ENCODE measurements around the gene EEIG1.

- no peak for TF ChIP-seq NANOG (IDR thresholded peaks at IDR 0.05; ENCODE audit: borderline replicate concordance)
- TF ChIP-seq, protein P1, sequence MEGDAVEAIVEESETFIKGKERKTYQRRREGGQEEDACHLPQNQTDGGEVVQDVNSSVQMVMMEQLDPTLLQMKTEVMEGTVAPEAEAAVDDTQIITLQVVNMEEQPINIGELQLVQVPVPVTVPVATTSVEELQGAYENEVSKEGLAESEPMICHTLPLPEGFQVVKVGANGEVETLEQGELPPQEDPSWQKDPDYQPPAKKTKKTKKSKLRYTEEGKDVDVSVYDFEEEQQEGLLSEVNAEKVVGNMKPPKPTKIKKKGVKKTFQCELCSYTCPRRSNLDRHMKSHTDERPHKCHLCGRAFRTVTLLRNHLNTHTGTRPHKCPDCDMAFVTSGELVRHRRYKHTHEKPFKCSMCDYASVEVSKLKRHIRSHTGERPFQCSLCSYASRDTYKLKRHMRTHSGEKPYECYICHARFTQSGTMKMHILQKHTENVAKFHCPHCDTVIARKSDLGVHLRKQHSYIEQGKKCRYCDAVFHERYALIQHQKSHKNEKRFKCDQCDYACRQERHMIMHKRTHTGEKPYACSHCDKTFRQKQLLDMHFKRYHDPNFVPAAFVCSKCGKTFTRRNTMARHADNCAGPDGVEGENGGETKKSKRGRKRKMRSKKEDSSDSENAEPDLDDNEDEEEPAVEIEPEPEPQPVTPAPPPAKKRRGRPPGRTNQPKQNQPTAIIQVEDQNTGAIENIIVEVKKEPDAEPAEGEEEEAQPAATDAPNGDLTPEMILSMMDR (conservative IDR thresholded peaks at IDR 0.05; ENCODE audit: low read depth in 2 of 2), result no peak; a peak in 1 of 4 replicates
- no peak for TF ChIP-seq JUNB (IDR thresholded peaks at IDR 0.05; ENCODE audit: unreplicated experiment)
These were observed 37.7 kb downstream of the EEIG1 start for GRCh38 chr9:127943011-127943662.
